ENCODE data around the gene COMMD9.

The COMMD9 gene

DNA sequence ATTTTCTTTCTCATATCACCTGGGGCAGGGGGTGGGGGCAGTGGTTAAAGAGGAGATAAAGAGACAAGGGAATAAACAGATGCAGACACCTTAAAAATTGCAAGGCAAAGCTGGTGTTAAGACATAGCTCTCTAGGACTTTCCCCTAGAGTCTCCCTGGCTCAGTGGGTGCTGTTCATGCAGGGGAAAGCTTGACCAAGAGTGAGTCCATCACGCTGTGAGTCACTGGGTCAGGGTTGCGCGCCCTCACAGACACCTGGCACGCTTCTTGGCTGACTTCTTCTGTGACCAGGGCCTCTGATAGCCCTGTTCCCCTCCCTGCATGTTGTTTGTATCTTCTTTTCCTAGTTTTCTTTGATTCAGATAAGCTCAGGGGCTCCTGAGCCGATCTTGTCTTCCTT is 31.9 kb downstream of the COMMD9 start:
- DNase-seq (ENCODE audit: low spot score): no peak

GRCh38 chr11:36254713-36255112 is 34.5 kb downstream of the COMMD9 start:
- no peak for DNase-seq (ENCODE audit: low spot score)

- no peak for DNase-seq (ENCODE audit: low spot score)
Measured at GRCh38 chr11:36253238-36253637, 36.0 kb downstream of the COMMD9 start.

GRCh38 chr11:36251823-36252222 is 37.4 kb downstream of the COMMD9 start:
- no peak for DNase-seq (ENCODE audit: low spot score)

DNA sequence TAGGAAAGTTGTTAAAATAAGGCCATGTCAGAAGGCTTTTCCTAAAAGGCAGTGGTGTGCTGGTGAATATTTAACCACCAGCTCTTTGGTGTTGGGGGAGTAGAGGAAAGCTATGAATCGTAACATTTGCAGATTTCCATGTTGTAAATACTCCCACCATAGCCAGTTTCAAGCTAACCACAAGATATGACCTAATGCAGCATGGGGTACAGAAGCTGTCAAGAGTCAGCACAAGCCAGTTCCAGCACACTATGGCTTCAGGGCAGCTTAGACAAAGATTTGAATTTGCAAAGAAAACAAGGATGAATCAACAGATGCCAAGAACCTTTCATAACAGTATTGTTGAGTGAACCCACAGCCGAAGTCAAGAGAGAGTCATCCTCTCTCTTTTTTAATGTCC is 40.0 kb downstream of the COMMD9 start:
- no peak for DNase-seq (ENCODE audit: low spot score)

- DNase-seq (ENCODE audit: low spot score): no peak
Measured at GRCh38 chr11:36248436-36248835, 40.8 kb downstream of the COMMD9 start.

DNA sequence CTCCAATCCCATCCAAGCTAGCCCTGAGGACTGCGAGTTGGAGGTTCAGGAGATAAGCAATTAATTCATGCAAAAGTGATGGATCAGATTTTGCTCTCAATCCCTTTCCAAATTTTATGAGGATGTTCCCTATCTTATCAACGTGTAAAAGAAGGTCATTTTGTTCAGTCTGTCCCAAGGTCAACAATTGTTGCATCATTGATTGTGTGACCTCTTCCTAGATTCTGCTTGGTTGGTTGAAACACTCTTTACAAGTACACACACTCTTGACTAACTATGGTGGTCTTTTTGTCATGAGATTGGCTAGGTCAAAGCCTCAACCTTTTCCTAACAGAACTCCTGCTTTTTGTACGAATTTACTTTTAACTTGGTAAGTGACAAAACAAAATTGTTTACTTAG is 41.7 kb downstream of the COMMD9 start:
- no peak for DNase-seq (ENCODE audit: low spot score)

GRCh38 chr11:36243641-36244040 is 45.6 kb downstream of the COMMD9 start:
- no peak for DNase-seq (ENCODE audit: low spot score)

GRCh38 chr11:36241497-36241896 is 47.7 kb downstream of the COMMD9 start:
- no peak for DNase-seq (ENCODE audit: low spot score)

DNA sequence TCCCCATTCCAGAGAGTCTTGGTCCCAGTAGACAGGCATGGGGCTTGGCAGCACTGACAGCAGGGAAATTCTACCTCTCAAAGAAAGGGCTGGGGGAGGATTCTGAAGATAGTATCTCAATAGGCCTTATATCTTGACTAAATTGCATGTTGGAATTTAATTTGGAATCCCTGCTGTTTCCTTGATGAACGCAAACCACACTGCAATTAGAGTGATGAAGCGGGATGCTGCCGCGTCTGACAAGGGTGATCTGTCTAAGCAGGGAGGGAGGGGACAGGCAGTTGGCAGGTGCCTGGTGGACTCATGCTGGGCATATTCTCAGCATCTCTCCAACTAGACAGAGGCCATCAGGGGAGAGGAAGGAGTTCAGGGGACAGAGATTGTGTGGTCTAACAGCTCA is 48.4 kb downstream of the COMMD9 start:
- no peak for DNase-seq (ENCODE audit: low spot score)

- no peak for DNase-seq (ENCODE audit: low spot score)
Measured at GRCh38 chr11:36240173-36240572, 49.1 kb downstream of the COMMD9 start.

DNA sequence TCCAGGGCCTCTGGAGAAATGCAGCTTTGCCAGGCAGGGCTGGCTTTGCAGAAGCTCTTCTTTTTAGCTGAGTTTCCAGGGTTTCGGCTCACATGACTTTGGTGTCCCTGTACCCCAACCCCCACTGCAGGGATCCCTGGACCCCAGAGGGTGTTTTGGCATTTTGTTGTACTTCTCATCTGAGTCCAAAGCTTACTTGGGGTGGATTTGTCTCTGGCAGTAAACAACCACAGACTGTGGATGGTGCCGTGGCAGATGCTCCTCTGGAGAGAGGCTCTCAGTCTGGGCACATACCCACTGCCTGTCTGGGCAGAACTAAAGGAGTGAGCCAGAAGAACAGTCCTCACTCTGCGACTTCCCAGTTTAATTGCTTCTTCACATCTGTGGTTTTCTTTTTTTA is 49.6 kb downstream of the COMMD9 start:
- no peak for DNase-seq (ENCODE audit: low spot score)

GRCh38 chr11:36238881-36239280 is 50.3 kb downstream of the COMMD9 start:
- DNase-seq (ENCODE audit: low spot score): no peak

GRCh38 chr11:36238036-36238631 is 51.1 kb downstream of the COMMD9 start:
- no peak for DNase-seq (ENCODE audit: low spot score)

DNA sequence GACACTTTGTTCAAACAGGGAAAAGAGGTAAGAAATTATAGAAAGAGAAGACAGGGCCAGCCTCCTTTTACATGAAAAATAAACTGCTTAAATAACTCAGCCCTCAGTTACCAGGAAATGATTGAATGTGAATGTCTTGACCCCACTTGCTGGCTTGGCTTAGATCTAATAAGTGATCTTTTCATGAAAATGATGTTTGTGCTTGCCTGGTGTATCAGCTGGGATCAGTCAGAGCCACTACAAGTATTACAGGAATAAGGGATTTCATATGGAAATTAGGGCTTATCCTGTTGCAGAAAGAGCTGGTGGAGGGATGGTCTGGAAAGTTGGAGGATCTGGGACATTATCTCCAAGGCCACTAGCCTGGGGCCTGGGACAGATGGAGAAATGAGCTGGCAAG is 51.8 kb downstream of the COMMD9 start:
- DNase-seq (ENCODE audit: low spot score): no peak

DNA sequence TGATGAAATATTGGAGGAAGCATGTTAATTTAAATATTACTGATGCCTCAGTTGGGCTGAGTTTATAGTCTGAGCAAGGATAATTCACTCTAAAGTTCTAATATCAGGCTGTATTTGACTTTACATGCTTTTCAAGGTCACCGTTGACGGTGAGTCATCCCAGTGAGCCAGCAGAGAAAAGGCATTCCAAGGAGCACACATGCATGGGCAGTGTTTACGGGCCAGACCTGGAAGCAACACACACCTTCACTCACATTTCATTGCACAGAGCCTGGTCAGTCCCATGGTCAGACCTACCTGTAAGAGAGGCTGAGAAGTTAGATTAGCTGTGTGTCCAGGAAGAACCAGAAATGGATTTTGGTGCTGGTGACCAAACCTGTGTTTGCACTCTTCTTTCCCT is 53.5 kb downstream of the COMMD9 start:
- DNase-seq (ENCODE audit: low spot score): no peak

- no peak for DNase-seq (ENCODE audit: low spot score)
Measured at GRCh38 chr11:36234825-36235224, 54.4 kb downstream of the COMMD9 start.

DNA sequence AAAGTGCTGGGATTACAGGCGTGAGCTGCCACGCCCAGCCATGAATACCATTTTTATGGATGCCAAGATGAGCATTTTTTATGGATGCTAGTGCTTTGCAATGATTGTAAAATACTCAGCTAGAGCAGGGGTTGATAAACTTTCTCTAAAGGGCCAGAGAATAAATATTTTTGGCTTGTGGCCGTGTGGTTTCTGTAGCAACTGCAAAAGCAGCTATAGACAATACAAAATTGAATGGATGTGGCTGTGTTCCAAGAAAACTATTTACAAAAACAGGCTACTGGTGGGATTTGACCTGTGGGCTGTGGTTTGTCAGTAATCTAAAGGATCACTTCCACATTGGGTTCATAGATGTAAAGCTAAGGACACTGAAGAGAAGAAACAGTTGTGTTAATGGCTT is 56.0 kb downstream of the COMMD9 start:
- DNase-seq (ENCODE audit: low spot score): no peak

- DNase-seq (ENCODE audit: low spot score): no peak
Measured at GRCh38 chr11:36230779-36231699, 58.2 kb downstream of the COMMD9 start.

- DNase-seq (ENCODE audit: low spot score): no peak
Measured at GRCh38 chr11:36229091-36229705, 60.0 kb downstream of the COMMD9 start.

- no peak for DNase-seq (ENCODE audit: low spot score)
Measured at GRCh38 chr11:36228689-36229088, 60.5 kb downstream of the COMMD9 start.

DNA sequence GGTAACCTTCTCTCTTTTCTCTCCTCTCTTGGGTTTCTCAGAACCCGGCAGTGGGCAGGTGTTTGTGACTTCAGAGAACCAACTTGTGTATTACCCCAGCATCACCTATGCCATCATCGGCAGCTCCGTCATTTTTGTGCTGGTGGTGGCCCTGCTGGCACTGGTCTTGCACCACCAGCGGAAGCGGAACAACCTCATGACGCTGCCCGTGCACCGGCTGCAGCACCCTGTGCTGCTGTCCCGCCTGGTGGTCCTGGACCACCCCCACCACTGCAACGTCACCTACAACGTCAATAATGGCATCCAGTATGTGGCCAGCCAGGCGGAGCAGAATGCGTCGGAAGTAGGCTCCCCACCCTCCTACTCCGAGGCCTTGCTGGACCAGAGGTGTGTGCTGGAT is 62.2 kb downstream of the COMMD9 start:
- no peak for DNase-seq (ENCODE audit: low spot score)

GRCh38 chr11:36224209-36224882 is 64.9 kb downstream of the COMMD9 start:
- no peak for DNase-seq (ENCODE audit: low spot score)

Data from ecto neural progenitor cell (in vitro differentiated cells).